Panc1 (cell line): ENCODE results near the gene OR2C3. TPM values are rescaled to one million over a fixed set of nuclear protein-coding genes. Genes with fewer than 3 reads are reported as not detected.

Source experiments
- ATAC-seq: fragments of 200-7000 bp; cut with Tn5 transposase; 2 replicates; pipeline ENCODE4 v1.9.1; 2020; ENCODE audit warnings: mild to moderate bottlenecking, moderate library complexity
- BruUV-seq: library from RNA; stranded (reverse); fragments of 400-500 nt; replicated peaks from 2 replicates; lab custom pipeline; 2021; lab: Mats Ljungman, UMichigan
- CTCF ChIA-PET: fragments of 300-600 bp; sonication (Branson Sonifier 250); formaldehyde crosslinking; loops from one replicate; lab custom pipeline; 2022; ENCODE audit warnings: antibody characterized with exemption; lab: Charles Lee
- POLR2A ChIA-PET: fragments of 300-600 bp; sonication (Branson Sonifier 250); formaldehyde crosslinking; loops from one replicate; lab custom pipeline; 2022; ENCODE audit warnings: antibody characterized with exemption; lab: Charles Lee
- DNase-seq: peaks from one replicate; pipeline ENCODE4 v3.0.0-alpha.2; 2010; ENCODE audit warnings: low read depth, low spot score
- H3K27ac ChIP-seq: 2 replicates; pipeline ENCODE4 v1.5.1; 2011; ENCODE audit warnings: mild to moderate bottlenecking, low read length, inconsistent platforms
- H3K27me3 ChIP-seq: fragments of 200-500 bp; sonication (Bioruptor generic); 2 replicates; pipeline ENCODE4 v1.6.0; 2014; ENCODE audit warnings: low read length, inconsistent platforms; ENCODE audit not compliant: control insufficient read depth, insufficient read depth
- H3K36me3 ChIP-seq: fragments of 200-500 bp; sonication (Bioruptor generic); 2 replicates; pipeline ENCODE4 v1.5.1; 2014; ENCODE audit warnings: inconsistent platforms, mild to moderate bottlenecking, low read length, moderate library complexity; ENCODE audit not compliant: control insufficient read depth, insufficient read depth
- H3K4me1 ChIP-seq: 2 replicates; pipeline ENCODE4 v1.5.1; 2011; ENCODE audit warnings: inconsistent platforms, mild to moderate bottlenecking, low read length, moderate library complexity; ENCODE audit not compliant: control insufficient read depth, insufficient read depth
- H3K4me3 ChIP-seq, 2 experiments: 2 replicates each; pipeline ENCODE4 v1.5.1; 2011 to 2012; ENCODE audit warnings: low read depth in 2 of 2, low read length in 2 of 2, mild to moderate bottlenecking in 2 of 2, inconsistent platforms in 1 of 2, moderate library complexity in 1 of 2
- H3K9me3 ChIP-seq: fragments of 200-500 bp; sonication (Bioruptor generic); 2 replicates; pipeline ENCODE4 v1.5.1; 2014; ENCODE audit warnings: low read depth, mild to moderate bottlenecking, inconsistent platforms, low read length, moderate library complexity; ENCODE audit not compliant: control insufficient read depth, insufficient read depth
- POLR2AphosphoS5 ChIP-seq: IDR thresholded peaks from 2 replicates; pipeline ENCODE4 v1.6.1; 2012; ENCODE audit warnings: mild to moderate bottlenecking, low read depth, low read length, moderate library complexity
- REST ChIP-seq, 2 experiments: IDR thresholded peaks; 2 replicates each; pipeline ENCODE4 v1.6.1; 2011 to 2012; ENCODE audit warnings: low read depth in 2 of 2, control low read depth in 1 of 2, low read length in 1 of 2, mild to moderate bottlenecking in 1 of 2, moderate library complexity in 1 of 2; ENCODE audit not compliant: insufficient read depth in 1 of 2
- SIN3A ChIP-seq: IDR thresholded peaks from 2 replicates; pipeline ENCODE4 v1.6.1; 2012; ENCODE audit warnings: low read depth, mild to moderate bottlenecking, low read length, moderate library complexity, borderline replicate concordance; ENCODE audit not compliant: insufficient read depth
- TCF7L2 ChIP-seq: IDR thresholded peaks from 2 replicates; pipeline ENCODE4 v1.6.1; 2011; ENCODE audit warnings: mild to moderate bottlenecking, low read depth, low read length, inconsistent platforms
- in situ Hi-C: cut with HindIII; loops from 2 replicates; pipeline ENCODE4 v1.10.0; 2016; ENCODE audit warnings: low sequenced_read_pairs, low pct_unique_long_range_greater_than_20kb
- intact Hi-C: fragments of 100-400 bp; cut with micrococcal nuclease; formaldehyde crosslinking; loops from one replicate; pipeline ENCODE4 v1.10.0; 2022; ENCODE audit not compliant: unreplicated experiment
- total RNA-seq: library from RNA; stranded (reverse); gene quantifications from one replicate; pipeline ENCODE4 v1.2.1, GENCODE V29; 2021; ENCODE audit not compliant: unreplicated experiment
- TF ChIP-seq, protein P1 (sequence below): fragments of 450-650 bp; IDR thresholded peaks from 2 replicates; pipeline ENCODE4 v1.5.1; 2017; ENCODE audit warnings: mild to moderate bottlenecking

Gene OR2C3
- total RNA-seq, 1 experiment from 2014 or later, result not detected

GRCh38 chr1:247538561-247538960 lies 2.3 kb upstream of the OR2C3 start:
- Histone ChIP-seq H3K4me3 (no peak overlapping the region), H3K27ac (no peak overlapping the region), H3K4me1 (no peaks in the 10 kb centered on the region), H3K27me3 (no peaks in the 10 kb centered on the region), H3K9me3 (no peaks in the 10 kb centered on the region), H3K36me3 (no peaks in the 10 kb centered on the region)
- no peak for ATAC-seq
- no peak for TF ChIP-seq POLR2AphosphoS5
- TF ChIP-seq, protein P1, sequence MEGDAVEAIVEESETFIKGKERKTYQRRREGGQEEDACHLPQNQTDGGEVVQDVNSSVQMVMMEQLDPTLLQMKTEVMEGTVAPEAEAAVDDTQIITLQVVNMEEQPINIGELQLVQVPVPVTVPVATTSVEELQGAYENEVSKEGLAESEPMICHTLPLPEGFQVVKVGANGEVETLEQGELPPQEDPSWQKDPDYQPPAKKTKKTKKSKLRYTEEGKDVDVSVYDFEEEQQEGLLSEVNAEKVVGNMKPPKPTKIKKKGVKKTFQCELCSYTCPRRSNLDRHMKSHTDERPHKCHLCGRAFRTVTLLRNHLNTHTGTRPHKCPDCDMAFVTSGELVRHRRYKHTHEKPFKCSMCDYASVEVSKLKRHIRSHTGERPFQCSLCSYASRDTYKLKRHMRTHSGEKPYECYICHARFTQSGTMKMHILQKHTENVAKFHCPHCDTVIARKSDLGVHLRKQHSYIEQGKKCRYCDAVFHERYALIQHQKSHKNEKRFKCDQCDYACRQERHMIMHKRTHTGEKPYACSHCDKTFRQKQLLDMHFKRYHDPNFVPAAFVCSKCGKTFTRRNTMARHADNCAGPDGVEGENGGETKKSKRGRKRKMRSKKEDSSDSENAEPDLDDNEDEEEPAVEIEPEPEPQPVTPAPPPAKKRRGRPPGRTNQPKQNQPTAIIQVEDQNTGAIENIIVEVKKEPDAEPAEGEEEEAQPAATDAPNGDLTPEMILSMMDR, result no peak
- TF ChIP-seq REST (IDR thresholded peaks at IDR 0.05; ENCODE audit: insufficient read depth in 1 of 2, low read depth in 2 of 2, low read length in 1 of 2), result no peak
- no peak for TF ChIP-seq TCF7L2
- TF ChIP-seq SIN3A, result no peak
- ChIA-PET CTCF (no interaction called here), POLR2A (no interaction called here)
- no TSS peak for BruUV-seq
- intact Hi-C loops (no loop called here), in situ Hi-C loops (no loop called here)
- no peak for DNase-seq

GRCh38 chr1:247535402-247535801 lies 838 bp downstream of the OR2C3 start:
- Histone ChIP-seq H3K4me3 (no peak overlapping the region), H3K36me3 (no peaks in the 10 kb centered on the region), H3K27me3 (no peaks in the 10 kb centered on the region), H3K4me1 (no peaks in the 10 kb centered on the region), H3K27ac (no peak overlapping the region), H3K9me3 (no peaks in the 10 kb centered on the region)
- no peak for ATAC-seq
- no TSS peak for BruUV-seq
- ChIA-PET CTCF (no interaction called here), POLR2A (no interaction called here)
- TF ChIP-seq SIN3A (no peak), POLR2AphosphoS5 (no peak), TCF7L2 (no peak), REST (IDR thresholded peaks at IDR 0.05; ENCODE audit: insufficient read depth in 1 of 2, low read depth in 2 of 2, low read length in 1 of 2) (no peak)
- TF ChIP-seq, protein P1, result no peak
- intact Hi-C loops (no loop called here), in situ Hi-C loops (no loop called here)
- DNase-seq, result no peak
